HG03108 (cell line): ENCODE results near the gene VSIG10.
"Not testable (repeated sequence)": the region's sequence is repeated elsewhere in the genome, so short reads cannot be mapped to it uniquely, and the experiment has no call there.

Experiments
- ATAC-seq: cut with Tn5 transposase; IDR thresholded peaks from one replicate; pipeline ENCODE4 v1.9.1; 2021; ENCODE audit warnings: moderate library complexity; ENCODE audit not compliant: unreplicated experiment

Gene VSIG10

DNA sequence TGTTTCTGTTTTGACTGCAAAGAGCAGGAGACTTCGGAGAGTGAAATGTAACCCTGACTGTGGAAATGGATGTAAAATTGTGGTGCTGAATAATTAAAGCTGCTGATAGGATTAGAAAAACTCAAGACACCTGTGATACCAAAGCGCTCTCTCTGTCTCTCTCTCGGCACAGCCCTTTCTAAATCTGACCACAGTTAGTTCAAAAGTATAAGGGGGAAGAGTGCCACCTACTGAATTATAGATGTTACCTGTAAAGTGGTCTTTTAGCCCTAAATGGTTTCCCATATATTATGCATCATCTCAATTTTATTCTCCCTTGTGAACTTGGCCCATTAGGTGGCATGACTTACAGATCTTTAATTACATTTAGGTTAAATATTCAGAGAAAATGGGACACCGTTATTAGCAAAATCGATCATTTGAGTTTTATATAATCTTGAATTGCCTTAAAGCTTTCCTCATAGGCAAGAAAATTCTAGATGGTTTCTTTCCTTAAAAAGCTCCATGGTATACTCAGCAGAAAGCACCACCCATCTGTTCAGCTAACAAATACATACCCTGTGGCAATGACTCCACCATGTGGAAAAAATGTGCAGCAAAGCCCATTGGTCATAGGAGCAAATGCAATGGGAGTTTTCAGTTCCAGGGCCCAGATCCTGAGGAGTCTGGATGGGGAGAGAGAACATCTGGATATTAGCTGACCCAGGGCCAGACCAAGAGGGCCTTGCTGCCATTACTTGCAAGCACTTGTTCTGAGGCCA lies 69.2 kb downstream of the VSIG10 start:
- ATAC-seq: no peak

GRCh38 chr12:118033902-118034301 lies 69.9 kb downstream of the VSIG10 start:
- ATAC-seq: no peak

- ATAC-seq: no peak
Measured at GRCh38 chr12:118033323-118033722, 70.5 kb downstream of the VSIG10 start.

- no peak for ATAC-seq
Measured at GRCh38 chr12:118032188-118032587, 71.6 kb downstream of the VSIG10 start.

GRCh38 chr12:118029166-118029565 lies 74.6 kb downstream of the VSIG10 start:
- no peak for ATAC-seq

GRCh38 chr12:118025168-118025567 lies 78.6 kb downstream of the VSIG10 start:
- ATAC-seq: no peak

DNA sequence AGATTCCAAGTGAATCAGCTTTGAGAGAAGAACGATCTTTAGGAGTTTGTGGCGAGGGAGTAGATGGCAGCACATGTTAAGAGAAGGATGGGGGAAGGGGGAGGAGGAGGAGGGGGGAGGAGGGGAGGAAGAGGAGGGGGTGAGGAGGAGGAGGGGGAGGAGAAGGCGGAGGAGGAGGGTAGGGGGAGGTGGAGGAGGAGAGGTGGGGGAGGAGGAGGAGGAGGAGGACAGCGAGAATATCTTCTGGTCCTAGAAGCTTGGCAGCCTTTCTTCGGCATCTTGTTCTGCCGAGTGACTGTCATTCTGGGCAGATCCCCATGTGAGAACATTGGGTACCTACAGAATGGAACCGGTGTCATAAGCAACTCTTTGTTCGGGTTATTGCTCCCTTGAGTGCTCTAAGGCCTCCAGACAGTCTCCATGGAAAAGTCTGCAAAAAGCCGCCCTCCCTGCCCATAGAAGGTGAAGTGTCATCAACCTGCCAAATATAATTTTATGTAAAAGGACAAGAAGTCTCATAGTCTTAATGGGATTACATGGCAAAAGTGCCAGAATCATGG lies 80.4 kb downstream of the VSIG10 start:
- no peak for ATAC-seq

DNA sequence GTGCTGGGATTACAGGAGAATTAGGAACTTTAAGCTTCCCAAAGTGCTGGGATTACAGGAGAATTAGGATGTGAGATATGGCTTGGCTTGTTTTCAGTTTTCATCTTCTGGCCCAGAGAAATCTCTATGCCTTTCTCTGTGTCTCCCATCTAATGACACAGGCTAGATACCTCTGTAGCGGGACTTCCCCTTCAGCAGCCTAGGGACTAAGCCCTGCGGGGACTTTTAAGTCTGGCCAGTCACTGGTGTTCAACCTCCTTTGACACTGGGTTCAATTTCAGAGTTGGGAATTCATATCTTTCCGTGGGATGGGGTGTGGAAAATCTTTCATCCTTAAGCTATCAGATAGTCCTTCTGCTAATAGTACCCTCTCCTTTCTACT lies 81.1 kb downstream of the VSIG10 start:
- ATAC-seq: no peak

- ATAC-seq: not testable (repeated sequence)
Measured at GRCh38 chr12:118022097-118022727, 81.6 kb downstream of the VSIG10 start.

- no peak for ATAC-seq
Measured at GRCh38 chr12:118020036-118020435, 83.8 kb downstream of the VSIG10 start.

GRCh38 chr12:118017926-118018325 lies 85.9 kb downstream of the VSIG10 start:
- ATAC-seq: no peak

DNA sequence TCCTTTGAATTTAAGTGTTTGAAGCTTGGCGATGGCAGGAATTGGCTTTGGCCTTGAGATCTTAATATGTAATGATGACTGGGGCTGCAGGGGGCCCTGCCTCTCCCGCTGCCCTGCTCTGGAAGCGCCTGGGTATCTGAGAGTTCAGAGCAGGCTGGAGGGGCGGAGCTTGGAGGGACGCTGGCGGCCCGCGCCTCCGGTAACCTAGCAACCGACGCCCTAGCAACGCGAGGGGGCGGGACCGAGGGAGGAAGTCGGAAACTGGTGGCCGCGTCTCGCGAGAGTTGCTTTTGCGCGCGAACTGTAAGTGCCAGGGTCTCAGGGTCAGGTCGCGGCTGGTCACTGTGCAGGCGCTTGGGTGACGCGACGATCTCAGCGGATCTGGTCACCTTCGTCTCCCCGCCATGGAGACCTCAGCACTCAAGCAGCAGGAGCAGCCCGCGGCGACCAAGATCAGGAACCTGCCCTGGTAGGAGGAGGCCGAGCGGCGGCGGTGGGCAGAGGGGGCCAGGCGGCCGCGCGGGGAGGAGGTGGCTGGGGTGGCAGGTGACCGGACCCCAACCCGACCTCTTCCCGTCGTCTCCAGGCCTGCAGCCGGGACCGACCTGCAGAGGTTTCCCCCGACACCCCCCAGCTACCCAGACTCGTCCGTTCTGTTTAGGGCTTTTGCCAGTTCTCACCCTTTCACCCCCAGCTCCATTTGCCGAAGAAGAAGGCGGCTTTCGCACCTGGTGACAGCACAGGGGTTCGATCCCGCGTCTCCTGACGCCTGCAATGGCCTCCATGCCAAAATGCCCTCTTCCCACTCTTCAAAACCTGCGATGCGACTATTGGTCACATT lies 87.2 kb downstream of the VSIG10 start, which contains the start of gene RFC5:
Gene RFC5, plus strand, starts transcription at position 280 of the 841 bp plus-strand sequence. Its CDS starts 125 bp downstream, at position 405.
- peak; percentile 98 for ATAC-seq

DNA sequence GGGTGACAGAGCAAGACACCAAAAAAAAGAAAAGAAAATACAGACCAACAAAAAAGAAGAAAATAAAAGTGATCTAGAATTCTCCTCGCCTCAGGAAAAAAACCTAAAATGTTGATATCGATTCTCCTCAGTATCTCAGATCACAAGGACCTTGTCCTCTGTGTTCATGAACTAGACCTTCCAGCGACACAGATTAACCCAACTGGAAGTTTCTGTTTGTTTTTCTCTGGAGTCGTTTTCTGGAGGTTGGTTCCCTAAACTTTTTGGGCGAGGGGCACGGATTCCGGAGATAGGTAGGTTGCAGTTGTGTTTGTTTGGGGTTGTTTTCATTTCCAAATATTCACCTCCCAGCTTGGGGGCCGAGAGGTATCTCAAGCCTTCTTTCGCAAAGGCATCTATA lies 87.9 kb downstream of the VSIG10 start:
- ATAC-seq: no peak

- no peak for ATAC-seq
Measured at GRCh38 chr12:118015306-118015705, 88.5 kb downstream of the VSIG10 start.
